ENCODE measurements around the gene TOMM6.

Gene TOMM6

GRCh38 chr6:41775293-41775882, 12.1 kb upstream of the TOMM6 start:
- Histone ChIP-seq H3K36me3 (peaks cover 53% of the 10 kb centered on the region), H3K9me3 (ENCODE audit: severe bottlenecking) (no peaks in the 10 kb centered on the region), H3K27ac (no peak overlapping the region), H3K27me3 (ENCODE audit: insufficient read depth, low read depth, severe bottlenecking) (no peaks in the 10 kb centered on the region), H3K4me3 (ENCODE audit: low read depth, low read length) (no peak overlapping the region)
- no peak for TF ChIP-seq CTCF (IDR thresholded peaks at IDR 0.05; ENCODE audit: low read depth, low read length)
- no peak for DNase-seq

- no peak for DNase-seq
- no peaks in the 10 kb centered on the region for H3K27me3 ChIP-seq (ENCODE audit: insufficient read depth, low read depth, severe bottlenecking)
- H3K4me3 ChIP-seq (ENCODE audit: low read depth, low read length): no peak overlapping the region
- no peaks in the 10 kb centered on the region for H3K9me3 ChIP-seq (ENCODE audit: severe bottlenecking)
- H3K27ac ChIP-seq: no peak overlapping the region
- no peak for TF ChIP-seq CTCF (IDR thresholded peaks at IDR 0.05; ENCODE audit: low read depth, low read length)
- peaks cover 30% of the 10 kb centered on the region for H3K36me3 ChIP-seq
Observed at GRCh38 chr6:41777551-41778285, 9.8 kb upstream of the TOMM6 start.

- Histone ChIP-seq H3K27ac (no peak overlapping the region), H3K4me3 (ENCODE audit: low read depth, low read length) (peak overlapping the region; percentile 60), H3K36me3 (peaks cover 25% of the 10 kb centered on the region), H3K9me3 (ENCODE audit: severe bottlenecking) (no peaks in the 10 kb centered on the region), H3K27me3 (ENCODE audit: insufficient read depth, low read depth, severe bottlenecking) (no peaks in the 10 kb centered on the region)
- TF ChIP-seq CTCF (IDR thresholded peaks at IDR 0.05; ENCODE audit: low read depth, low read length): no peak
- no peak for DNase-seq
Observed at GRCh38 chr6:41778895-41779294, 8.6 kb upstream of the TOMM6 start.

- Histone ChIP-seq H3K27ac (no peak overlapping the region), H3K9me3 (ENCODE audit: severe bottlenecking) (no peaks in the 10 kb centered on the region), H3K4me3 (ENCODE audit: low read depth, low read length) (peak overlapping the region; percentile 60), H3K27me3 (ENCODE audit: insufficient read depth, low read depth, severe bottlenecking) (no peaks in the 10 kb centered on the region), H3K36me3 (peaks cover 20% of the 10 kb centered on the region)
- no peak for TF ChIP-seq CTCF (IDR thresholded peaks at IDR 0.05; ENCODE audit: low read depth, low read length)
- no peak for DNase-seq
Observed at GRCh38 chr6:41779336-41779735, 8.2 kb upstream of the TOMM6 start.

GRCh38 chr6:41779788-41780550, 7.5 kb upstream of the TOMM6 start, which contains the start of gene FRS3:
TSS of gene FRS3 (minus strand) at chr6:41779900. CDS start at chr6:41776987, 2,913 bp downstream.
- peaks cover 14% of the 10 kb centered on the region for H3K36me3 ChIP-seq
- H3K9me3 ChIP-seq (ENCODE audit: severe bottlenecking): no peaks in the 10 kb centered on the region
- TF ChIP-seq CTCF (IDR thresholded peaks at IDR 0.05; ENCODE audit: low read depth, low read length): peak; percentile 99
- peak within 1 kb of the TSS; percentile 60 for H3K4me3 ChIP-seq (ENCODE audit: low read depth, low read length)
- no peaks in the 10 kb centered on the region for H3K27me3 ChIP-seq (ENCODE audit: insufficient read depth, low read depth, severe bottlenecking)
- peak; percentile 100 for DNase-seq
- no peak within 1 kb of the TSS for H3K27ac ChIP-seq

Data from WERI-Rb-1 (cell line).